WTC11 (cell line): ENCODE data around the gene TMEM239. TPM values are rescaled to one million over a fixed set of nuclear protein-coding genes. Genes with fewer than 3 reads are reported as not detected.

ENCODE experiments used
- ATAC-seq: fragments of 200-7000 bp; cut with Tn5 transposase; 2 replicates; pipeline ENCODE4 v1.10.0; 2021; ENCODE audit warnings: mild to moderate bottlenecking, moderate library complexity
- CTCF ChIA-PET: fragments of 300-600 bp; sonication (Branson Sonifier 250); formaldehyde crosslinking; loops from one replicate; lab custom pipeline; 2021; ENCODE audit warnings: antibody characterized with exemption; lab: Charles Lee
- POLR2A ChIA-PET: fragments of 350-600 bp; sonication (Branson Sonifier 250); formaldehyde crosslinking; loops from one replicate; lab custom pipeline; 2021; ENCODE audit warnings: antibody characterized with exemption; lab: Charles Lee
- DNase-seq: peaks from one replicate; pipeline ENCODE4 v3.0.0; 2021; ENCODE audit warnings: low spot score
- H3K27ac Mint-ChIP-seq: 2 replicates; pipeline ENCODE4 v1.8.0; 2021; ENCODE audit warnings: mixed read lengths
- H3K27me3 Mint-ChIP-seq: 2 replicates; pipeline ENCODE4 v1.8.0; 2021; ENCODE audit warnings: low read depth, mild to moderate bottlenecking, moderate library complexity, mixed read lengths
- H3K36me3 Mint-ChIP-seq: 2 replicates; pipeline ENCODE4 v1.8.0; 2021; ENCODE audit warnings: mixed read lengths
- H3K4me1 Mint-ChIP-seq: 2 replicates; pipeline ENCODE4 v1.8.0; 2022; ENCODE audit warnings: mixed read lengths
- H3K4me3 Mint-ChIP-seq: 2 replicates; pipeline ENCODE4 v1.8.0; 2021; ENCODE audit warnings: mild to moderate bottlenecking, moderate library complexity, mixed read lengths
- H3K9me3 Mint-ChIP-seq: 2 replicates; pipeline ENCODE4 v1.8.0; 2021; ENCODE audit warnings: mixed read lengths
- CREB1 ChIP-seq: sonication (generic); formaldehyde crosslinking; IDR thresholded peaks from 2 replicates; pipeline ENCODE4 v1.8.0; 2023; ENCODE audit warnings: mild to moderate bottlenecking, missing genetic modification reagents
- ELF4 ChIP-seq: sonication (generic); formaldehyde crosslinking; IDR thresholded peaks from 2 replicates; pipeline ENCODE4 v1.8.1; 2022; ENCODE audit warnings: low read depth, mild to moderate bottlenecking, moderate library complexity, missing genetic modification reagents
- FOXK1 ChIP-seq: sonication (generic); formaldehyde crosslinking; IDR thresholded peaks from 2 replicates; pipeline ENCODE4 v1.8.0; 2022; ENCODE audit warnings: mild to moderate bottlenecking, moderate library complexity, missing genetic modification reagents
- FOXP1 ChIP-seq: sonication (generic); formaldehyde crosslinking; IDR thresholded peaks from 2 replicates; pipeline ENCODE4 v1.8.0; 2022; ENCODE audit warnings: missing genetic modification reagents, mild to moderate bottlenecking, moderate library complexity, borderline replicate concordance
- FOXP4 ChIP-seq: sonication (generic); formaldehyde crosslinking; IDR thresholded peaks from 2 replicates; pipeline ENCODE4 v1.8.0; 2022; ENCODE audit warnings: mild to moderate bottlenecking, missing genetic modification reagents
- GABPB1 ChIP-seq: sonication (generic); formaldehyde crosslinking; IDR thresholded peaks from 2 replicates; pipeline ENCODE4 v1.8.1; 2023; ENCODE audit warnings: mild to moderate bottlenecking, missing genetic modification reagents
- GRHL2 ChIP-seq: fragments of 250-450 bp; sonication (Bioruptor Pico); IDR thresholded peaks from 2 replicates; pipeline ENCODE4 v1.8.0; 2022; ENCODE audit warnings: mild to moderate bottlenecking, moderate library complexity; ENCODE audit not compliant: insufficient replicate concordance, severe bottlenecking
- JAZF1 ChIP-seq: fragments of 250-450 bp; sonication (Bioruptor Pico); IDR thresholded peaks from 2 replicates; pipeline ENCODE4 v1.9.0; 2021; ENCODE audit warnings: moderate library complexity, mild to moderate bottlenecking, inconsistent platforms
- MAX ChIP-seq: sonication (generic); formaldehyde crosslinking; IDR thresholded peaks from 2 replicates; pipeline ENCODE4 v1.8.0; 2022; ENCODE audit warnings: mild to moderate bottlenecking, missing genetic modification reagents
- MXD4 ChIP-seq: fragments of 250-450 bp; sonication (Bioruptor Pico); IDR thresholded peaks from 2 replicates; pipeline ENCODE4 v1.8.0; 2021; ENCODE audit warnings: mild to moderate bottlenecking, moderate library complexity, borderline replicate concordance
- MYBL2 ChIP-seq: sonication (generic); formaldehyde crosslinking; IDR thresholded peaks from 2 replicates; pipeline ENCODE4 v1.8.1; 2023; ENCODE audit warnings: mild to moderate bottlenecking, moderate library complexity, missing genetic modification reagents
- NR2C2 ChIP-seq: sonication (generic); formaldehyde crosslinking; IDR thresholded peaks from 2 replicates; pipeline ENCODE4 v1.8.0; 2022; ENCODE audit warnings: mild to moderate bottlenecking, missing genetic modification reagents
- RELA ChIP-seq: sonication (generic); formaldehyde crosslinking; IDR thresholded peaks from 2 replicates; pipeline ENCODE4 v1.8.1; 2022; ENCODE audit warnings: missing genetic modification reagents, mild to moderate bottlenecking, borderline replicate concordance
- SMAD4 ChIP-seq: sonication (generic); formaldehyde crosslinking; IDR thresholded peaks from 2 replicates; pipeline ENCODE4 v1.8.0; 2022; ENCODE audit warnings: mild to moderate bottlenecking, missing genetic modification reagents
- TEAD1 ChIP-seq: sonication (generic); formaldehyde crosslinking; IDR thresholded peaks from 2 replicates; pipeline ENCODE4 v1.8.0; 2022; ENCODE audit warnings: mild to moderate bottlenecking, missing genetic modification reagents
- TP53 ChIP-seq: sonication (generic); formaldehyde crosslinking; IDR thresholded peaks from 2 replicates; pipeline ENCODE4 v1.8.1; 2023; ENCODE audit warnings: mild to moderate bottlenecking, missing genetic modification reagents
- ZBTB21 ChIP-seq: sonication (generic); formaldehyde crosslinking; IDR thresholded peaks from 2 replicates; pipeline ENCODE4 v1.8.1; 2023; ENCODE audit warnings: mild to moderate bottlenecking, missing genetic modification reagents, borderline replicate concordance
- ZBTB43 ChIP-seq: sonication (generic); formaldehyde crosslinking; IDR thresholded peaks from 2 replicates; pipeline ENCODE4 v1.8.1; 2023; ENCODE audit warnings: mild to moderate bottlenecking, missing genetic modification reagents
- ZMAT4 ChIP-seq: fragments of 250-450 bp; sonication (Bioruptor Pico); IDR thresholded peaks from 2 replicates; pipeline ENCODE4 v1.9.0; 2021; ENCODE audit warnings: mild to moderate bottlenecking
- ZNF671 ChIP-seq: fragments of 250-450 bp; sonication (Bioruptor Pico); IDR thresholded peaks from 2 replicates; pipeline ENCODE4 v1.8.0; 2021; ENCODE audit warnings: mild to moderate bottlenecking
- total RNA-seq: library from RNA; stranded (reverse); gene quantifications from 3 replicates; pipeline ENCODE4 v1.2.3, GENCODE V29; 2021
- TF ChIP-seq, protein P1 (sequence below): sonication (generic); formaldehyde crosslinking; conservative IDR thresholded peaks from 2 replicates; pipeline ENCODE4 v1.8.1; 2023; ENCODE audit warnings: mild to moderate bottlenecking, low read depth, missing genetic modification reagents, moderate library complexity
- TF ChIP-seq, protein P2 (sequence below): sonication (generic); formaldehyde crosslinking; IDR thresholded peaks from 2 replicates; pipeline ENCODE4 v1.8.1; 2022; ENCODE audit warnings: missing genetic modification reagents, borderline replicate concordance
- TF ChIP-seq, protein P3 (sequence below): sonication (generic); formaldehyde crosslinking; IDR thresholded peaks from 2 replicates; pipeline ENCODE4 v1.8.0; 2022; ENCODE audit warnings: missing genetic modification reagents
- TF ChIP-seq, protein P4 (sequence below): sonication (generic); formaldehyde crosslinking; IDR thresholded peaks from 2 replicates; pipeline ENCODE4 v1.8.0; 2023; ENCODE audit warnings: missing genetic modification reagents

TMEM239 gene
- total RNA-seq, 1 experiment from 2014 or later = not detected

DNA sequence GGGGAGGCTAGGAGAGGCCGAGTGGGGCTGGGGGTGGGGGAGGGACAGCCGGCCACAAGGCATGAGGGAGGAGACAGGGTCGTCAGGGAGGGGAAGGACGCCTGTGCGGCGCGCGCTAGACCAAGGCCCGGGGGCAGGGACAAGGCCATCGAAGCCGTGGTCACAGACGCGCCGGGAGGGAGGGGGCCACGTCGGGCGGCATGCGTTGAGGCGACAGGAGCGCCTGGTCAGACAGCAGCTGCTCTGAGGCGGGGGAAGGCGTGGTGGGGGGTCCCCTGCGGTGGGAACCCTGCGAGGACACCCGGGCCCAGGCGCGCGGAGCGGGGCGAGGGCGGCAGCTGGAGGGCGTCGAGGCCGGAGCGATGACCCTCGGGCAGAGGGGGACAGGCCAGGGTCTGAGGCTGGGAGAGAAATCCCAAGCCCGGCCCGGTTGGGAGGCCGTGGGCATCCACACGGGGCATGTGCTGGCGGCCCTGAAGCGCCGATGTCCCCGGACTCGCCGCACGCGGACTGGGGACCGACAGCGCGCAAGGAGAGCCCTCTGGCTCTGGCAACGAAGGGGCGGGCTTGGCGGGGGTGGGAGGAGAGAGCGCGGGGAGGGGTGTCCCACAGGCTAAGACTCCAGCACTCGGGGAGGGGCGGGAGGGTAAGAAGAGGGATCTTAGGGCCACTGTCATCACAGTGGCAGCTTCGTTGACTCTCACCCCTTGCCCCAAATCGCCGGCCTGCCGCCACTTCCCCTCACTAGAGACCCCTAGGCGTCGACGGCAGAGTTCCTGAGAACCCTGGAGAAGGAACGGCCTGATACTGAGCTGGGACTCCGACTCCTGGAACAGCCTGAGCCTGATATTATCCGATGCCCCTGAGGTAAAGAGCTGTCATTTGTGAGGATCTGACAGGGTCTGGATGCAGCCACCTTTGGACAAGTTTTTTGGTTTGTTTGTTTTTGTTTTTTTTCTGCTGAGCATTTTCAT, 5.0 kb downstream of the TMEM239 start:
- peaks cover 15% of the 10 kb centered on the region for H3K4me1 Mint-ChIP-seq
- TF ChIP-seq, protein P1, sequence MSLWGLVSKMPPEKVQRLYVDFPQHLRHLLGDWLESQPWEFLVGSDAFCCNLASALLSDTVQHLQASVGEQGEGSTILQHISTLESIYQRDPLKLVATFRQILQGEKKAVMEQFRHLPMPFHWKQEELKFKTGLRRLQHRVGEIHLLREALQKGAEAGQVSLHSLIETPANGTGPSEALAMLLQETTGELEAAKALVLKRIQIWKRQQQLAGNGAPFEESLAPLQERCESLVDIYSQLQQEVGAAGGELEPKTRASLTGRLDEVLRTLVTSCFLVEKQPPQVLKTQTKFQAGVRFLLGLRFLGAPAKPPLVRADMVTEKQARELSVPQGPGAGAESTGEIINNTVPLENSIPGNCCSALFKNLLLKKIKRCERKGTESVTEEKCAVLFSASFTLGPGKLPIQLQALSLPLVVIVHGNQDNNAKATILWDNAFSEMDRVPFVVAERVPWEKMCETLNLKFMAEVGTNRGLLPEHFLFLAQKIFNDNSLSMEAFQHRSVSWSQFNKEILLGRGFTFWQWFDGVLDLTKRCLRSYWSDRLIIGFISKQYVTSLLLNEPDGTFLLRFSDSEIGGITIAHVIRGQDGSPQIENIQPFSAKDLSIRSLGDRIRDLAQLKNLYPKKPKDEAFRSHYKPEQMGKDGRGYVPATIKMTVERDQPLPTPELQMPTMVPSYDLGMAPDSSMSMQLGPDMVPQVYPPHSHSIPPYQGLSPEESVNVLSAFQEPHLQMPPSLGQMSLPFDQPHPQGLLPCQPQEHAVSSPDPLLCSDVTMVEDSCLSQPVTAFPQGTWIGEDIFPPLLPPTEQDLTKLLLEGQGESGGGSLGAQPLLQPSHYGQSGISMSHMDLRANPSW (CRISPR knock-in tag) = no peak
- TF ChIP-seq TP53 (CRISPR knock-in tag) = 0 out of 2 replicates have a peak, but pooled peaks have one; percentile 23
- TF ChIP-seq MAX (CRISPR knock-in tag) = peak; percentile 62
- no peak for TF ChIP-seq GABPB1
- TF ChIP-seq, protein P2, sequence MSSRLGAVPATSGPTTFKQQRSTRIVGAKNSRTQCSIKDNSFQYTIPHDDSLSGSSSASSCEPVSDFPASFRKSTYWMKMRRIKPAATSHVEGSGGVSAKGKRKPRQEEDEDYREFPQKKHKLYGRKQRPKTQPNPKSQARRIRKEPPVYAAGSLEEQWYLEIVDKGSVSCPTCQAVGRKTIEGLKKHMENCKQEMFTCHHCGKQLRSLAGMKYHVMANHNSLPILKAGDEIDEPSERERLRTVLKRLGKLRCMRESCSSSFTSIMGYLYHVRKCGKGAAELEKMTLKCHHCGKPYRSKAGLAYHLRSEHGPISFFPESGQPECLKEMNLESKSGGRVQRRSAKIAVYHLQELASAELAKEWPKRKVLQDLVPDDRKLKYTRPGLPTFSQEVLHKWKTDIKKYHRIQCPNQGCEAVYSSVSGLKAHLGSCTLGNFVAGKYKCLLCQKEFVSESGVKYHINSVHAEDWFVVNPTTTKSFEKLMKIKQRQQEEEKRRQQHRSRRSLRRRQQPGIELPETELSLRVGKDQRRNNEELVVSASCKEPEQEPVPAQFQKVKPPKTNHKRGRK (CRISPR knock-in tag) = no peak
- TF ChIP-seq RELA (CRISPR knock-in tag) = no peak
- TF ChIP-seq MXD4 (CRISPR knock-in tag) = no peak
- TF ChIP-seq FOXP4 (CRISPR knock-in tag) = no peak
- no peak for TF ChIP-seq ZMAT4 (CRISPR knock-in tag)
- no peak for TF ChIP-seq ZBTB21
- no peak for TF ChIP-seq TEAD1
- no peak for TF ChIP-seq ZBTB43 (CRISPR knock-in tag)
- TF ChIP-seq MYBL2 = no peak
- TF ChIP-seq CREB1 (CRISPR knock-in tag) = no peak
- no peak for TF ChIP-seq ZNF671 (CRISPR knock-in tag)
- no peak for TF ChIP-seq FOXK1 (CRISPR knock-in tag)
- no peak for TF ChIP-seq NR2C2 (CRISPR knock-in tag)
- TF ChIP-seq, protein P3, sequence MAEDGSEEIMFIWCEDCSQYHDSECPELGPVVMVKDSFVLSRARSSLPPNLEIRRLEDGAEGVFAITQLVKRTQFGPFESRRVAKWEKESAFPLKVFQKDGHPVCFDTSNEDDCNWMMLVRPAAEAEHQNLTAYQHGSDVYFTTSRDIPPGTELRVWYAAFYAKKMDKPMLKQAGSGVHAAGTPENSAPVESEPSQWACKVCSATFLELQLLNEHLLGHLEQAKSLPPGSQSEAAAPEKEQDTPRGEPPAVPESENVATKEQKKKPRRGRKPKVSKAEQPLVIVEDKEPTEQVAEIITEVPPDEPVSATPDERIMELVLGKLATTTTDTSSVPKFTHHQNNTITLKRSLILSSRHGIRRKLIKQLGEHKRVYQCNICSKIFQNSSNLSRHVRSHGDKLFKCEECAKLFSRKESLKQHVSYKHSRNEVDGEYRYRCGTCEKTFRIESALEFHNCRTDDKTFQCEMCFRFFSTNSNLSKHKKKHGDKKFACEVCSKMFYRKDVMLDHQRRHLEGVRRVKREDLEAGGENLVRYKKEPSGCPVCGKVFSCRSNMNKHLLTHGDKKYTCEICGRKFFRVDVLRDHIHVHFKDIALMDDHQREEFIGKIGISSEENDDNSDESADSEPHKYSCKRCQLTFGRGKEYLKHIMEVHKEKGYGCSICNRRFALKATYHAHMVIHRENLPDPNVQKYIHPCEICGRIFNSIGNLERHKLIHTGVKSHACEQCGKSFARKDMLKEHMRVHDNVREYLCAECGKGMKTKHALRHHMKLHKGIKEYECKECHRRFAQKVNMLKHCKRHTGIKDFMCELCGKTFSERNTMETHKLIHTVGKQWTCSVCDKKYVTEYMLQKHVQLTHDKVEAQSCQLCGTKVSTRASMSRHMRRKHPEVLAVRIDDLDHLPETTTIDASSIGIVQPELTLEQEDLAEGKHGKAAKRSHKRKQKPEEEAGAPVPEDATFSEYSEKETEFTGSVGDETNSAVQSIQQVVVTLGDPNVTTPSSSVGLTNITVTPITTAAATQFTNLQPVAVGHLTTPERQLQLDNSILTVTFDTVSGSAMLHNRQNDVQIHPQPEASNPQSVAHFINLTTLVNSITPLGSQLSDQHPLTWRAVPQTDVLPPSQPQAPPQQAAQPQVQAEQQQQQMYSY (CRISPR knock-in tag) = peak; percentile 85
- TF ChIP-seq JAZF1 = no peak
- TF ChIP-seq FOXP1 = no peak
- TF ChIP-seq, protein P4, sequence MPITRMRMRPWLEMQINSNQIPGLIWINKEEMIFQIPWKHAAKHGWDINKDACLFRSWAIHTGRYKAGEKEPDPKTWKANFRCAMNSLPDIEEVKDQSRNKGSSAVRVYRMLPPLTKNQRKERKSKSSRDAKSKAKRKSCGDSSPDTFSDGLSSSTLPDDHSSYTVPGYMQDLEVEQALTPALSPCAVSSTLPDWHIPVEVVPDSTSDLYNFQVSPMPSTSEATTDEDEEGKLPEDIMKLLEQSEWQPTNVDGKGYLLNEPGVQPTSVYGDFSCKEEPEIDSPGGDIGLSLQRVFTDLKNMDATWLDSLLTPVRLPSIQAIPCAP (CRISPR knock-in tag) = no peak
- no peak for TF ChIP-seq SMAD4 (CRISPR knock-in tag)
- no peak for TF ChIP-seq ELF4 (CRISPR knock-in tag)
- no peak for TF ChIP-seq GRHL2 (CRISPR knock-in tag)

More for the DNA sequence above, 5.0 kb downstream of the TMEM239 start:
- Mint-ChIP-seq H3K9me3 (no peaks in the 10 kb centered on the region), H3K36me3 (no peaks in the 10 kb centered on the region), H3K27ac (no peak overlapping the region), H3K4me3 (peak overlapping the region; percentile 65), H3K27me3 (peaks cover 56% of the 10 kb centered on the region)
- peak; percentile 51 for DNase-seq
- POLR2A ChIA-PET = interaction anchor here (1.5 kb wide), 1 partner anchor 12 kb away, joined by 3 read pairs; no protein-coding TSS in a partner anchor
- CTCF ChIA-PET = interaction anchor here (0.7 to 2.6 kb wide), 8 partner anchors 20 to 133 kb away, joined by 3 to 11 read pairs (median 4); partner anchors contain the start of gene CPXM1
- ATAC-seq = peak; percentile 65
